Cerebellar nuclear complex (tissue), 1 donor: Measurements from ENCODE around the gene ABHD17B.

ENCODE experiments used
- DNase-seq, 2 experiments: peaks; one replicate each; lab custom pipeline; 2025; lab: John Stamatoyannopoulos, UW

Gene ABHD17B

DNA sequence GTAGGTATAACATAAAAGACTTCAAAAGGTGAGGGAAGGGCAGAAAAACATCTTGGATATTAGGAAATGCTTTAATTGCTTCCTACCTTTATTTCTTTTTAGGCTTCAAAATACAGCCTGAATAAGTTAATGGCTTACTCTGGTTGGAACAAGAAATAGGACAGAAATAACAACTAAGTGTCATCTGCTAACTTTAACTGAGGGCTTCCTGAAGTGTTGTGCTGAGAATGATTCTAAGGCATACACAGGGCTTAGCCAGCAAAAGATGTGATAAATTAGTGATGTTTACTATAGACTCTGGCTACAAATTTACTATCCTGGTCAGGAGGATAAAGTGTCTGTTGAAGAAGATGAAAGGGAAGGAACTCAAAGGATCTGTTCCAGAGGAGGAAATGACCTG, 34.2 kb downstream of the ABHD17B start:
- no peak for DNase-seq

DNA sequence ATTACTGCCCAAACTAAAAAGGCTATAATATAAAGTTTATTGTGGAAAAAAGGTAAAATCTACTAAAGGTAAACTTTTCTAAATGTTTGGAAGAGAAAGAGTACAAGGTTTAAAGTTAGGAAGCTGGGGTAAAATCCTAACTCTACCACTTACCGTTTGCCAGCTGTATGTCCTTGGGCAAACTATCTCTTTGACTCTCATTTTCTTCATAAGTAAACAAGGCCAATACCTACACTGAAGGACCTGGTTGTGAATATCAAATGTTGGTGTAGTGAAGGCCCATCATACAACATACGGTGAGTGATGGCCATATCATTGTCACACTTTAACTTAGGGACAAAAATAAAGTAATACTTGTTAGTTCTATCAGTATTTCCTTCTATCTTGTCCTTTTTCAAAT, 34.9 kb downstream of the ABHD17B start:
- DNase-seq, result no peak

DNA sequence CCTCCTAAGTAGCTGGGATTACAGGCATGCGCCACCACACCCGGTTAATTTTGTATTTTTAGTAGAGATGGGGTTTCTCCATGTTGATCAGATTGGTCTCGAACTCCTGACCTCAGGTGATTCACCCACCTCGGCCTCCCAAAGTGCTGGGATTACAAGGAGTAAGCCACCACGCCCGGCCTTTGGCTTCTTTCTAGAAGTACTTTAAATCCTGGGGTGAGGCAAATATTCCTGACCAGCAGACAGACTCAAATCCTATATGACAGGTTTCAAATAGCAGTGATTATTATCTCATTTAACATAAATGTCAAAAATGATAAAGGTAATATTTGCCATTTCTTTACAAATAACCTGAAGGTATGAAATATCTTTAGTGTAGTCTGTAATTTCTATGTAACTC, 35.6 kb downstream of the ABHD17B start:
- DNase-seq, result no peak

DNA sequence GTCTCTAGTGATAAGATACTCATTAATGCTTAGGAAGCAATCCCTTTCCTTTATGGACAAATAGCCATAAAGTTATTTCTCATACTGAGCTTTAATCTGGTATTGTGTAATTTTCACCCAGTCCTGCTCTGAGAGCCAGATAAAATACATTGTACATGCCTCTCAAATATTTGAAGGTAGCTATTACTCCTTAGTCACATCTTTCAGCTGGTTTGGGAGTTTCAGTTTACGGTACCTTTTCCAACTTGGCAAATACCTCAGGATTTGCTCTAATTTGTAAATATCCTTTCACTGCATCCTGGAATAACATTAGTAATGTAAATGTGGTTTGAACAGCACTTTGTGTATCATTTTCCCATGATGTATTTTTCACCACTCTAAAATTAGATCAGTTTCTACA, 47.4 kb downstream of the ABHD17B start:
- DNase-seq, result no peak

DNA sequence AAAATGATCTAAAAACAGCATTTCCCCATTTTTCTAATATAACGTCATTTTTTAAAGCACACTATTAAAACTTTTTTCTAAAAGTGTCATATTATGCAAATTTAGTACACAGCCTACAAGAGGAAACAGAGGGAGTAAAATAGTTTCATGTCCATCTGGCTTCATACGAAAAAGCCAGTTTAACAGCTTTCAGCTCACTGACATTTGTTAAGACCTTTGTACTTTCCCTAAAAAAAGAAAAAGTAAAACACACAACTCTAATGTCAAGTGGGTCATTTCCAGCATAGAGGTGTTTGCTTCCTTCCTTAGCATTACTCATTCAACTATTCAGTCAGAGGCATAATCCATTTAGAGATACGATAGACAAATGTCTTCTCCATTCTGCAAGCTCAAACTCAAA, 49.4 kb downstream of the ABHD17B start:
- DNase-seq, result no peak

DNA sequence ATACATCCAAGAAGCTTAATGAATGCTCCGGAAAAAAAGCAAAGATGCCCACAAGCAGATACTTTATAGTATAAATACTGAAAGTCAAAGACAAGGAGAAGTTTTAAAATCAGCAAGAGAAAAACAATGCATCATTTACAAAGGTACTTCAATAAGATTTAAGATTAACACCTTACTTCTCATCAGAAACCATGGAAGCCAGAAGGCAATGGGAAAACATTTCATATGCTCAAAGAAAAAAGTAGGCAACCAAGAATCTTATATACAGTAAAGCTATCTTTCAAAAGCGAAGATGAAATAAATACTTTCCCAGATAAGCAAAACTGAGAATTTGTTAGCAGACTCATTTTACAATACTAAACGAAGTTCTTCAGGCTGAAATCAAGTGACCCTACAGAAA, 51.1 kb downstream of the ABHD17B start:
- no peak for DNase-seq

DNA sequence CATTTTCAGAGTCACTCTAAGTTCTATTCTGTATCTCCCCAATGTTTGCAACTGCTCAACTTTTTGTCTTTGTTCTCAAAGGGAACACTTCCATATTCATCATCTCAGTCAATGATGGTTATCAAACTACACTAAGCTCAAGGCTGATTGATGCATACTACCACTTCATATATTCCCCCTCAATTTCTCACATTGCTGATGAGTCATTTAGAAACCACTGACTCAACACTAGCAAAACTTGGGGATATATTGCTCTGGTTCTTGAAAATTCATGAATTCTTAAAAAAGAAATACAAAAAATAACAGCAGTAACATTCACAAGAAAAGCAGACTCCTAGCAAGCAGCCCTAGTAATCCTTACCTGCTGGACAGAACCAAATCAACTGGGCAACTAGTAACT, 52.2 kb downstream of the ABHD17B start:
- DNase-seq, result no peak

DNA sequence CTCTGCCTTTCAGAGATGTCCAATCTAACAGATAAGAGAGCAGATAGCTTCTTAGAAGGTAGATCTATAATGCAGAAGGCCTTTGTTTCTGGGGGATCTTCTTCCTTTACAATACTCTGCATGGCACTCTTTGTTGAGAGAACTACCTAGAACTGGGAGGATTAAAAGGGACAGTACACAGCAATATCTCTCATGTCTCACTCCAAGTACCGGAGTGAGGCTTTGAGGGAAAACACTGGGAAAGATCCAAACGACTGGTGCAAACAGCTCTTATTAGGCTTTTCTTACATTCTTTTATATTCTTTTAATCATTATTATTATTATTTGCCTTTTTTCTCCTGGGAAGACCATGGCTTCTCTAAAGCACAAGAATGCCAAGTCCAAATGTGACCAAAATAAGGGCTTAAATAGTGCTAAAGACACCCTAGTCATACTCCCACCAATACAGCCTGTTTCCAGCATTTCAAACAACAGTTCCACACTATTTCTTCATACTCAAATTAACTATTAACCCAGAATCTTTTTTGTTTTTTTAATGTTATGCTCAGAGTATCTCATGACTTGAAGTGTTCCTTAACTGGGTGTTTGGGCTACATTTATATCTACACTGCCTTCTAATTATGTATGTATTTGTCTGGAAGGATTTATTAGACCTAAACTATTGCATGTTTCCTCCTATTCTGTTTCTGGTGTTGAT, 52.7 kb downstream of the ABHD17B start:
- no peak for DNase-seq

DNA sequence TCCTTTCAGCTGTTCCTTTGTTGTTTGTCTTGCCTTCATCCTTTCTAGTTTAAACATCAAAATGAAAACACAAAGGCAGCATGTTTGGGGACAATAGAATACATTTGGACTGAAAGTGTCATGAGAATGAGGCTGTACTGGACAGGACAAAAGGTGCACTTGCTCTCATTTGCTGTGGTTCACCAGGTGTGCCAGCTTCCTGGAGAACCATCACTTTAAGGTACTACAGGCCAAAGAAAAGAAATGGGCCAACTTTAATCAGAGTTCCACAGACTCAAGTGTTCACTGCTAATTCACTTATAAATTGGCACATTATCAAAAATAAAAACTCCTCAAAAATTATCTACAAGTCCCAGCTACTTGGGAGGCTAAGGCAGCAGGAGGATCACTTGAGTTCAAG, 53.8 kb downstream of the ABHD17B start:
- DNase-seq, result no peak

DNA sequence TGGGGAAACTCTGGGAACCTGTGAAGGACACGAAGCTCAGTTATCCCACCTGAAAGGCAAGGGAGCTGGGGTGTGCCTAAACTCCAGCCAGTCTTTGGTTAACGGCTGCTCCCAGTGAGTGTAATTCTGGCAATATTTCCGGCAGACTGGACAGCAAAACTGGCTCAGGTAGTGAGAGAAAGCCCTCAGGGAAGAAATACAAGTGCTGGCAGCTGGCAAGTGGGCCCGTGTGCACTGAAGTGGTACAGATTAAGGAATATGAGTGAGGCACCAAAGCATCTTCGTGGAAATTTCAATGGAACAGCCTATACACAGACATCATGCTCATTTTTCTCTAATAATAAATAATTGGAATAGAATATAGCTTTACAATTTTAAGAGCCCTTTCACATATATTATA, 56.2 kb downstream of the ABHD17B start:
- DNase-seq, result no peak

DNA sequence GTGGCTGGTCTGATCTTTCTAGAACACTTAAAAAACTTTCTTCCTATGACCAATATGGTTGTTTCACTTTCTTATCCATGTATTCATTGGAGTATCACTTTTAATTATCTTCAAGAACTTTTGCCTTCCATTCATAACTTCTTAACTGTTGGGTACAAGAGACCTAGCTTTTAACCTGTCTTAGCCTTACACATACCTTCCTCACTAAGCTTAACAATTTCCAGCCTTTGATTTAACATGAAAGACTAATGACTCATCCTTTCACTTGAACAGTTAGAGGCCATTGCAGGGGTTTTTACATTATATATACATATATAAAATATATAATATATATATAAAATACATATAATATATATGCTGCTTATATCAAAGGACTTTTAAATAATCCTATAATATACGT, 57.9 kb downstream of the ABHD17B start:
- DNase-seq, result no peak

DNA sequence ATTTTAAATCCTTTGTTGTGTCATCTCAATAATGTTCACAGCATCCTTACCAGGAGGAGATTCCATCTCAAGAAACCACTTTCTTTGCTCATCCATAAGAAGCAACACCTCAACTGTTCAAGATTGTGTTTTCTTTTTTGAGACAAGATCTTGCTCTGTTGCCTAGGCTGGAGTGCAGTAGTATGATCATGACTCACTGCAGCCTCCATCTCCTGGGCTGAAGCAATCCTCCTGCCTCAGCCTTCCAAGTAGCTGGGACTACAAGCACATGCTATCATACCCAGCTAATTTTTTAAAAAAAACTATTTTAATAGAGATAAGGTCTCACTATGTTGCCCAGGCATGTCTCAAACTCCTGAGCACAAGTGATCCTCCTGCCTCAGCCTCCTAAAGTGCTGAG, 60.0 kb downstream of the ABHD17B start:
- no peak for DNase-seq

DNA sequence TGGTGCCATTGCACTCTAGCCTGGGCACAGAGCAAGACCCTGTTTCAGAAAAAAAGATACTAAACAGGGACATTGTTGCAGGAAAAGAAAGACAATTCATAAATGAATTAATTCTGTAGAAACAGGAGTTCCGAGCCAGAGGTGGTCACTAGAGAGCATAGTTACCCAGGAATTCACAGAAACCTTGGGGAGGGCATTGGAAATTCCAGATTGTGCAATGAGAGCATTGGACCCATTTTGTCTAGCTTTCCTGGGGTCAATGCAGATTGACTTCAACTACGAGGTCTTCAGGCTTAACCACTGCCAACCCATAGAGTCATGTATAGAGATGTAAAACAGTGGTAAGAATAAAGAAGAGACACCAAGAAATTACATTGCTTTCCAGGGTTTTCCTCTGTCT, 63.1 kb downstream of the ABHD17B start:
- no peak for DNase-seq

DNA sequence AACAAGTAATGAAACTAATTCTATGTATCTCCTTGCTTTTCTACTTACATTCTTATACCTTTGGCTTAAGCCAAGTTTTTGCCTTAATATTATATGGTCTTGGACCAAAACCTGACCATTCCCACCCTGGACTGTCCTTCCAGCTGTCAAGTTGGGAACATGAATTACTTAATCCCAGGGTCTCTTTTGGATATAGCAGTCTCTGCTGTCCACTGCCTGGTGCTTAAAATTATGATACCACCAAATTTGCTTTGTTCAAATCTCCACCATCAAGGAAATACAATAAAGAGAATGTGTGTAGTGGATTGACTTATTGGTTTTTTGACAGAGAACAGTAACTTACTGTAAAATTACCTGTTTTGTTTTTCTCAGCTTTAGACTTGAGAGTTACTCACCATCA, 66.2 kb downstream of the ABHD17B start:
- DNase-seq, result no peak

DNA sequence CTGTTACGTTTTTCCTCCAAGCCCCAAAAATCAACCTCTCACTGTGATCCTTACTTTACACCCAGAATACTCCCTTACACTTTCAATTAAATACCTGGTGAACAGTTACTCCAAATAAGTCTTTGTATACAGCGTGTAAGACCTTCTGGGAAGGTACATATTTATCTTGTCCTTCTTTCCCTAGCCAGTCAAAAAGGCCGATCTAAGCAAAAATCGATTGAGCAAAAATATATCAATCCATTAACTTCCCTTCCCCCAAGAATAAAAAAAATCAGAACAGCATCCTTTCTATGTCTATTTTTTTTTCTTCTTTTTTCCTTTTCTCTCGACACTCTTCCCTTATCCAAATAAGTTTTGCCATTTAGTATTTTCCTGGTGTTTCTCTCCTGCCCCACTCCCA, 71.3 kb downstream of the ABHD17B start:
- no peak for DNase-seq

DNA sequence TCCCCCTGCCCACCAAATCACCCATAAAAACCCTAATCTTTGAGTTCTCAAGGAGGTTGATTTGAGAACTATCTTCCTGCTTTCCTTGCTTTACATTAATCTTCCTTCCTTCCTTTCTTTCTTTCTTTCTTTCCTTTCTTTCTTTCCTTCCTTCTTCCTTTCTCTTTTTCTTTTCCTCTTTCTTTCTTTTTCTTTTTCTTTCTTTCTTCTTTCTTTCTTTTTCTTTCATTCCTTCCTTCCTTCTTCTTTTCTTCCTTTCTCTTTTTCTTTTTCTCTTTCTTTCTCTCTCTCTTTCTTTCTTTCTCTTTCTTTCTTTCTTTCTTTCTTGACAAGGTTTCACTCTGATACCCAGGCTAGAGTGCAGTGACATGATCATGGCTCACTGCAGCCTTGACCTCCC, 75.4 kb downstream of the ABHD17B start:
- DNase-seq, result no peak

DNA sequence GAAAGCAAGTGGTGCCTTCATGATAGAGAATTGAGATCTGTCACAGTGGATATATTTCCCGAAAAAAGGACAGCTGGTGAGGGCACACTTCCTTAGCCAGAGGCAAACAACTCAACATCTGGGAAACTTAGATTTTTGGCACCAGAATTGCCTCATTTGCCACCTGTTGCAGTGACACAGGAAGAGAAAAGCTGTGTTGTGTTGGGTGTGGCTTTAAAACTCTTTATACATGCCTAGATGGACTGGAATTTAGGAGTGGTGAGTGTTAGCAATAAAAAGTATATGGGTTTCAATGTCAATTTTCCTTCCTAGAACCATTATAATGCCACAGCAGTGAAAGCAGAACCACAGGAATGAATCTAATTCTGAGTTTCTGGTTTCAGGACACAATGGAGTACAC, 80.1 kb downstream of the ABHD17B start:
- DNase-seq, result no peak

DNA sequence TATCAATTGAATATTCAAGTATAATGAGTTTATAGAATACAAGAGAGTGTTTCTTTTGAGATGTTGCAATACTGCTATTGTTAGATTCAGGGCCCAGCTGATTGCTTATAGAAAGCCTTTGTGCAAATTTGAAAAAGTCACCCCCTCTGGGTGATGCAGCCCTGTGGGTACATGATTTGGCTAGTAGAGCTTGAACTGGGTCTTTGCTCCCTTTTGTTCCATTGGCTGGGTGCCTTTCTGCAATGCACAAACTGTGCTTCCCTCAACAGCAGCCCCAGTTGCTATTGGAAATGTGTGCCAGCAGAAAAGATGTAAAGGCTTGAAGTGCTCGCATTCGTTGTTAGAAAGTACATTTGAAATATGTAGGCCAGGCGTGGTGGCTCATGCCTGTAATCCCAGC, 80.8 kb downstream of the ABHD17B start:
- DNase-seq, result no peak

DNA sequence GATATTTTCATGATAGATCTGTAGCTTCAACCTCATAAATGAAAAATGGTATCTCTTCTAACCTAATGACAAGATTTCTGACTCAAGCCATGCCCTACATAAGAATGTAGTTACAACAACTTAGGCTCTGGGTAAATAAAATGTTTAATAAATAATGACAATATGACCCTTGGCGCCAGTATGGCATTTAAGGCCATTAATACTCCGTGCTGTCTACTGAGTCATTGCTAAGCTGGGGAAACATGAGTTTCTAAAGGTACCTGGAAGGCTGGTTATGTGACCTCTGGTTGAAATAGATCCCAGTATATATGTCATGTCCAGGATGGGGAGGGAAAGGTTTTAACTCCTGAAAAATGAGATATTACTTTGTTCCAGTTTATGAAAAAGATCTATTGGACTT, 84.7 kb downstream of the ABHD17B start:
- no peak for DNase-seq

DNA sequence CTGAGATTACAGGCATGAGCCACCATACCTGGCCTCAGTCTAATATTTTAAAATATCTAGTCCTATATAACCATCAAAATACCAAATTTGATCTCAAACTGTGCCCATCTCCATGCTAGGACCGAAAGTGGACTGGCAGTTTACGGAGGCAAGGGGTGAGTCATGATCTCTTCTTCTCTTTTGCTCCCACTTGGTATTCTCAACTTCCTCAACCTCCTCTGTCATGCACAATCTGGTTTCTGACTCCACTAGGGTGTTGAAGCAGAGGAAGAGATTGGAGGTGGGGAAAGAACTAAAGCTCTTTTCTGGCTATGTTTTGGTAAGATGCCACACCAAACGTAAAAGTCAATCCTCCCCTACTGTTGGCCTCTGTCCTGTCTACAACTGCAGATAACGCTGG, 86.7 kb downstream of the ABHD17B start:
- no peak for DNase-seq

DNA sequence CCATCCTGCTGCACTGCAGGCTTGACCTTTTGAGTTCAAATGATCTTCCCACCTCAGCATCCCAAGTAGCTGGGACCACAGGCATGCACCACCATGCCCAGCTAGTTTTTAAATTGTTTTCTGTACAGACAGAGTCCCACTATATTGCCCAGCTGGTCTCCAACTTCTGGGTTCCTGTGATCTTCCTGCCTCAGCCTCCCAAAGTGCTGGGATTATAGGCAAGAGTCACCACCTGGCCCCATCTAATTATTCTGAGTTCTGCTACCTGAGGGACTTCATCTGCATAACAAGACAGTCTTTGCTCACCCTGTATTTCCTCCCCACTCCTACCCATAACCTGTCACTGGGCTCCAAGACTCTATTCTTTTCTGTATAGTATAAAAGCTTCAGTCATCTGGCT, 88.1 kb downstream of the ABHD17B start:
- DNase-seq, result no peak

DNA sequence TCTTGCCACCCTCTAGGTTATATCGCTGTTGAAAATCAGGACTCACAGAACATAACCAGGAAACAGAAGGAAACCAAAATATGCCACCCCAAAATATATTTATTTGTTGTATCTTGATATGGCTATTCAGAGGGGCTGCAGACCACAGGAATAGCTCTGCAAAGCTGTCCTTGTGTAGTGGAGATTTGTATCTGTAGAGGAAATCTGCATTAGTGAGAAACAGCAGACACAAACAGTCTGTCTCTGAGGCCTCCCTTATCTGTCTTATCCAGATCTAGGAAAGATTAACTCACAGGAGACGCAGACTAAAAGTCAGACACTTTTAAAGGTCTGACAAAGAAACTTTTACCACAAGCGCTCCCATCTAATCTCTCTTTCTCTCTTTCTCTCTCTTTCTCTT, 88.5 kb downstream of the ABHD17B start:
- DNase-seq, result no peak

DNA sequence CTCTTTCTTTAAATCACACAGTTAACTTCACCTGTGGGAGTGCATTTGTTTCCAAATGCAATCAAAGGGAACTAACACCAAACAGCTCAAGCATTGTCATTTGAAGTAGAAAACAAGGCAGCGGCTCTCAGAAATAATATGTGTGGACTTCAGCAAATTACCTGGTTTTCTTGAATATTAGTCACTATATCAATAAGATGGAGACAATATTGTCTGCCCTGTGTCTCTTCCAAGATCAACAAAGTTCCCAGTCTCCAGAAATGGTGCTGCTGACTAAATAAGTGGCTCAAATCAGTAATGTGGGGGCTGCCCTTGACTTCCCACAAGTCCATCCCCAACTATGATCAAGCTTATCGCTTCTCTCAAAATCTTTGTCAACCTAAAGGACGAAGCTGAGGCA, 89.6 kb downstream of the ABHD17B start:
- DNase-seq, result no peak

DNA sequence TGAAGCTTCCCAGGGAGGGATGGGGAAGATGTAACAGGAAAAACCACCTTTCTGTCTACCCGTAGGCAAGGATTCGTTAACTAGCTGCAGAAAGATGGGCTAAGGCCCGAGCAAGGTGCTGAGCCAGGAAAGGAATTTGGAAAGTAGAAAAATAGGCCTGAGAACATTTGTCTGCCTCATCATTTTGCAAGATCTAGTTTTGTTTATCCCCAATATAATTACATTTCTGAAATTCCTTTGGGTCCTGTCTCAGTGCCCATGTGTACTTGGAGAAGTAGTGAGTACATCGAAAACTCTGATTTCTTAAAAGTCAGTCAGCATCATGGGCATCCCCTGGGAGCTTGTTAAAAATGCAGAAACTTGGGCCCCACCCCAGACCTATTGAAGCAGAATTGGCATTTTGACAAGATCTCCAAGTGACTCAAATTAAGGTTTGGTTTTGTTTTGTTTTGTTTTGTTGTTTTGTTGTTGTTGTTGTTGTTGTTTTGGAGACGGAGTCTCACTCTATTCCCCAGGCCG, 90.5 kb downstream of the ABHD17B start:
- DNase-seq, result no peak
